GM18517 (cell line): Measurements from ENCODE around the gene CDHR2.
A peak's percentile ranks its signal among the peaks of the same experiment; 100 is the strongest.
"Not testable (repeated sequence)": the region's sequence is repeated elsewhere in the genome, so short reads cannot be mapped to it uniquely, and the experiment has no call there.

Source experiments
- ATAC-seq: cut with Tn5 transposase; IDR thresholded peaks from one replicate; pipeline ENCODE4 v1.9.1; 2021; ENCODE audit warnings: mild to moderate bottlenecking, moderate library complexity; ENCODE audit not compliant: unreplicated experiment

Gene CDHR2

DNA sequence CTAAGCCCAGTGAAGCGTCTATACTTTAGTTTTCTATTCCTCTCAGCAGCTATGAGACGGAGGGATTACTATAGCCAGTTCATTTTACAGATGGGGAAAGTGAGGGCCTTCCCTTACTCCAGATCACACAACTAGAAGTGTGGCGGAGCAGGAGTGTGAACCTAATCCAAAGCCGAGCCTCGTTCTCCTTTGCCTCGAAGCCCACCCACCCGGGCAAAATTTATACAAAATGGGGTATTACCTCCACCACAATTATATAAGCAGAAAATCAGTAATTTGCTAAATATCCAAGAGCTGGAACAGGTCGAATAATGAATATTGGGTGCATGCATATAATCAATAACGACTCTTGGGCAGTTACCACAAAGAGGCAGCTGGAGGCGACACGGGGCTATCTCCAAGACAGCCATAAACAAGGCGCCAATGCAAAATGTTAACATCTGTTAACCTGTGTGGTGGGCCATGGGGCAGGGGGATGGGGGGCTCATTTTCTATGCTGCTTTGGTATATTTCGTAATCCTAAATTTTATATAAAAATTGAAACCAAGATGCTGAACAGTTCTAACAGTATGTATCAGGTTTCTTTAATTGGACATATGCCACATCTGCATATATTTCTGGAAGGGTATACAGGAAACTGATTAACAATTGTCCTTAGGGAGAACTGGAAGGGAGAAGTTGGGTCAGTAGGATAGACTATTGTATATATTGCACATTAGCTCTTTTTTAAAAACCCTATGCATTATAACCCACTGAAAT is 10.7 kb upstream of the CDHR2 start:
- no peak for ATAC-seq

DNA sequence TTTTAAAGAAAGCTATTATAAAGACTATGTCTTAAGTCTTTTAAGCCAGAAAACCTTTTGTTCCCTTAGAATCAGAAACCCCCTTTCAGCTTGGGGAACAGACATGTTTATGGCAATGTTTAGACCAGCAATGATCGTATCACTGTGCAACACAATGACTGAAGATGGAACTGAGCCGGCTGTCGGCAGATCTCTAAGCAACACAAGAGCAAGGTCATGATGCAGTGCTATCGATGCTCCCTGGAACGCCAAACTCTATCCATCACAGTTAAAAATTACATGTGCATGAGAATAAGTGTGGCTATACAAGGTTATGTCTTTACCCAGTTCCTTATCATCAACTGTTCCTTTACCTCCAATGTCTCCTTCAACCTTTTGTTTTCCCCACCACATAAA is 10.2 kb upstream of the CDHR2 start:
- ATAC-seq, result no peak

DNA sequence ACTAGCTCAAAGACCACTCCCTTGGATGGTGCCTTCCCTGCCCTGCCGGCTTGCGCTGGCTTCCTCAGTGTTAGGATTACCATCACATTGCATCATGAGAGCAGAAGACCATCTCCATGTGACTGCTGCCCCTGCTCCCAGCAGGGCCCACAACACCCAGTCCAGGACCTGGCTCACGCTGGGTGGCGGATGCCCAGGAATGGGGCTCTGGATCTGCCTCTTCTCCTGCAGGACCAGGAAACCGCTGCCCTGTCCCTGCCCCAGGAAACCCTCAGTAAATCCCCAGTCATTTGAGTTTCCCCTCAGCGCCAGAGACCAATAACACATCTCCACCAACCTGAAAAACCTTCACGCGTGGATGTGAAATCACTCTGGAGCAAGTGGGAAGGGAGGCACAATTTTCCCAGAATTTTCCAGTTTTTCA is 8.7 kb upstream of the CDHR2 start:
- ATAC-seq, result no peak

DNA sequence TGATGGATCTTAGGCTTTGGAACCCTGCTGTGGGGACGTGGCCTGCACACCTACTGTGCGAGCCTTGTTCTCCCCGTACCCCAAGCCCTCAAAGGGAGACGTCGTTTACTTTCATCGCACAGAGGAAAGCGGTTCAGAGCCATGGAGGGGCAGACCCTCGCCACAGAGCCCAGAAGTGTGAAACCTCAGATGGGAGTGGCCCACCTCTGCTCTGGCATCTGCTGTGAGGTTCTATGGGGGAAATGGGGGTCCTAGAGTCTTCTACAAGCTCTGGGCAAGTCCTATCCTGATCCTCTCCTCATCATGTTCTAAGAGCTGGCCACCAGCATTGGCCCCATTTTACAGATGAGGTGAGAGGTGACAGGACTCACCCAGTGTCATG is 8.2 kb upstream of the CDHR2 start:
- no peak for ATAC-seq

DNA sequence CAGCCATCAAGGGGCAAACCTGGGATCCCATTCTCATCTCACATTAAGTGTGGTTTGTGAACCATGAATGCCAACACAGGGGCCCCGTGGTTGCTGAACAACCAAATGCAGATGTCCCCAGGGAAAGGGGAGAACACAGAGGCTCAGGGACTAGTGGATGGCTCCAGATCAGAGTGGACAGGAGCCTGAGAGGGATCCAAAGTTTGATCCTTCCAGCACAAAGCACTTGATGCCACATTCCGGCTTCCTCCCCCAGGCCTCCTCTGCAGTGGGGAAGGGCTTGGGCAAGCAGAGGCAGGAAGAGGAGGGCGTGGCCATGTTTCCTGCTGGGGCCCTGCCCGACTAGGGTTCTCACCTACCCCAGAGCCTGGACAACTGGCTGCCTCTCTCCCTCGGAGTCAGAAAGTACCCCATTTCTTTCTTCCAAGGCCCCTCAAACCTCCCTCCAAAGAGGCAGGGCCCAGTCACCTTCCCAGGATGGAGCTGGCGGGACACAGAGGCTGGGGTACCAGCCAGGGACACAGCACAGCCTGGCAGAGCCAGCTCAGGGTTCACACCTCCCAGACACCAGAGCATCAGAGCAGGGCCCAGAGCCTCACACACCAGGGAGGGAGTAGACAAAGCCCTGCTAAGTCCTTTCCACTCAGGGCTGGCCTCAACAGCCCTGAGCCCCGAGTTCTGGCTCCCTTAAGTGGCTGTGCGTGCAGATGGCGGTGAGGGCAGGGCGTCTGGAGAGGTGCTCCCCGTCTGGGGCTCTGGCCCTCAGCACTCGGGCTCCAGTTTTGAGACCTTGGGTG is 7.6 kb upstream of the CDHR2 start:
- ATAC-seq, result no peak

DNA sequence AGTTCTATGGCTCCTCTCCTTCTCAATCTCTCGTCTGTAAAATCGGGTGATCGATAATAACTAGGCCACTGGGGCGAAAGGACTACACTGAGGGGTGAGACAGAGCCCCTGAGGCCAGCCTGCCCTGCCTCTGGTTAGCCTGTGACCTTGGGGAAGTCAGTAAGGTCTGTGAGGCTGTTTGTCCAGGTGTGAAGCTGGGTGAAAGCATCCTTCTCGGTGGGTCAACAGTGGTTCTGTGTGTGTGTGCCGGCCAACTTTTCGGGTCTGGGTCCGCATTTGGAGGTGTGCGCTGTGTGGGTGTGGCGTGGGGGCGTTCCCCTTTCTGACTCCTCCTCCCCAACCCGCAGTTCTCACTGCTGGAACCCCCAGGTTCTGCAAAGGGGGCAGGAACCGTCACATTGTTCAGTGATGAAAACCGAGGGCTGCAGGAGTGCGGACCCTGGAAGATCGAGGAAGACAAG is 7.0 kb upstream of the CDHR2 start:
- ATAC-seq, result no peak

DNA sequence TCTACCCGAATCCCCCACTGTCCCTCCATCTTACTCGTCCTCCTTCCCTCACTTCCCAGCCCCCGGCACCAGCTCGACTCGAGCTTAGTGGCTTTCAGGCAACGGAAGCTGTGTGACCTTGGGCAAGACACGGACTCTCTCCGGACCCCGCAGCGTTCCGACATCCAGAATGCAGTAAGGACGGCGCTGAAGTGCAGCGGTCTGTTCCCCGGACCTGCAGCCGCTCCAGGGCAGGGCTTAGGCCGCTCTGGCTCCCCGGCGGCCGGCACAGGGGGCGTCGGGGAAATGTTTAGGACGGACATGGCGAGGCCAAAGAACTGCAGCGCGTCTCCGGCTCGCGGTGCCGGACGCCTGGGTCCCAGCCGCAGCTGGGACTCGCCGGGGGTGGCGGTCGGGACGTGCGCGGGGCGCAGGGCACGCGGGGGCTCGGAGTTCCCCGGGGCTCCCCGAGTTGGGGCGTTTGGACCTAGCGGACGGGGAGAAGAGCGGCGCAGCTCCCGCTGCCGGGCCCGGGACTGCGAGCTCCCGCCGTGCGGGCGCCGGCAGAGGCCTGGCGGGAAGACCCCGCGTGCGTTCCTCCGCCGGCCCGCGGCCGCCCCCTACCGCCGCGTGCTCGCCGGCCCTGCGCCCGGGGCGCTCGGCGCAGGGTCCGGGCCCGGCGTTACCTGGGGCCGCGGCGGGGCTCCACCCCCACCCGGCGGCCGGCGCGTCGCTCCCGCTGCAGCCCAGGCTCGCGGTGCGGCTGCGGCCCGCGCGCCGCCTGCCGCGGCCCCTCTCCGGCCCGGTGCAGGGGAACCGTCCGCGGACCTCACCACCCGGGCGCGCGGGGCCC is 6.3 kb upstream of the CDHR2 start:
- peak; percentile 32 for ATAC-seq

DNA sequence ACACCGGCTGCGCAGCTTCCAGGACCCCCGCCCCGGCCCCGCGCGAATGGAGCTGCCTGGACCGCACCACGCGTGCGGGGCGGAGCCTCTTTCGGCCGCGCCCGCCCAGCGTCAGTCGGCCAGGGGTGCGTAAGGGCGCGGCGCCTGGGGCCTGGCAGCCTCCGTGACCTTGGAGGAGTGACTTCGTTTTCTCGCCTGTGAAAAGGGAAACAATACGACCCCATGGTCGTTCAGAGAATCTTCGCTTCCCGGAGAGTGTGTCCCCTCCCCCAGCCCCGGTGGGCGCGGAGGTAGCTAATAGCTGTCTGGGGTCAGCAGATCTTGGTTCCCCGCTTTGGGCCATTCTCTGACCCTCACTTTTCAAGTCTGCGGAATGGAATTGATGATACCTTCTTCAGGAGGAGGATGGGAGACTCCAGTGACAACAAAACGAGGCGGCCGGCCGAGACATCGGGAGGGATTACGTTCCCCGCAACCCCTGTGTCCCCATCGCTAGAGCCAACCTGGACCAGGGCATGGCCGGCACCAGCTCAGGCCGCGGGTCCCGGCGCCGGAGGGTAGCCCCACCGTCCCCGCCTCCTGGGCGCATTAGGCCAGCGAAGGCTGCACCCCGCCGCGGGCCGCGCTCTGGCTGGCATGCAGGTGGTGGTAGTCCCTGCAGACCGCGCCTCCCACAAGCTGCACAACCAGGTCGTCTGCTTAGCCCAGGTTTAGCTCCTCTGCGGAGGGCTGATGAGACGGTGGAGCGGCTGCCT is 5.5 kb upstream of the CDHR2 start:
- ATAC-seq, result peak; percentile 54

DNA sequence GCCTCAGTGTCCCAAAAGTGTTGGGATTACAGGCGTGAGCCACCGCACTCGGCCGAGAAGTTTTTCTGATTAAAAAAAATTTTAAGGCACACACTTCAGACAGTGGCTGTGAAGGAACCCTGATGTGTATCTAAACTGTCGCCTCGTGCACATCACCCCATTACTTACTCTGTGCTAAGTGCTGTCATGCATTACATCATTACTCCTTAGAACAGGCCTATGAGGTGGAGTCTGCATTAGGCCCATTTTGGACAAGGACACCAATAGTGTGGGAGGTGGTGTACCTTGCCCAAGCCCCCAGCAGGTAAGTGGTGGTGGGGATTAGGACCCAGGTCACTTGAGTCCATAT is 3.8 kb upstream of the CDHR2 start:
- ATAC-seq, result no peak

DNA sequence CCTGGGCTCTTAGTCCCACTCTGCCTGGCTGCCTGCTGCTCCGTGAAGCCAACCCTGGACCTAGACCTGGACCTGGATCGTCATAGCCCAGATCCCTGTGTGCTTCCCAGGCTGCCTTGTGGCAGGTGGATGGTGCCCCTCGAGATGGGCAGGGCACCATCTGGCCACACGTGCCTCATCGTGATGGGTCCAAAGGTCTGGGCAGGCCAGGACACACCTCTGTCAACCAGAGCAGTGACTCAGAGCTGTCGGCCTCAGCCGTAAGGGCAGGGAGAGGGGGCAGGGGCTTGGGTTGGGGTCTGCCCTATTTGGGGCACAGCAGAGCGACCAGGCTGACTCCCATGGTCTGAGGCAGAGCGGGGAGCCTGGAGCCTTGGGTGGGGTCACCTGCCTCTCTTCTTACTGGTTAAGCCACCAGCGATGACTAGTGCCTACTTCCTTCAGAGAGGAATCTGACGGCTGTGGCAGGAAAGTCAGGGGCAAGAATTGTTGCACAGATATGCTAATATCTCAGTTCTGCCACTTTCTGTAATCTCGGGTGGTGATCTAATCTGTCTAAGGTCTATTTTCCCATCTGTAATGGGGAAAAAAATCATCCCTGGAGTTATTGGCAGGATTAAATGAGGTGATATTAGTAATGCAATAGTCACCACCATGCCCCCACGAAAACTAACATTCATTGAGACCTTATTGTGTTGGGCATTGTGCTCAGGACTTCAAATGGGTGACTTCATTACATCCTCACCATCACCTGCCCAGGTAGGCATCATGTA is 3.2 kb upstream of the CDHR2 start:
- no peak for ATAC-seq

DNA sequence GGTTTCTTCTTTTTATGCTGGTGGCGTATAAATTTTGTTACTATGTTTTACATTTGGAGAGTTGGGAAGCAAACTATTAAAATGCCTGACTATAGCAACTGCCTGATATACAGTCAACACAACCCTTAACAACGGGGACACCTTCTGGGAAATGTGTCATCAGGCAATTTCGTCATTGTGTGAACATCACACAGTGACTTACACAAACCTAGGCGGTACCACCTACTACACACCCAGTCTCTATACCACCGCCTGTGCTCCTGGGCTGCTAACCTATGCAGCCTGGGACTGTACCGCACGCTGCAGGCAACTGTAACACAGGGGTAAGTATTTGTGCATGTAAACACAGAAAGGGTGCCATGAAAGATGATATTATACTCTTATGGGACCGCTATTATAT is 1.3 kb upstream of the CDHR2 start:
- ATAC-seq, result no peak

DNA sequence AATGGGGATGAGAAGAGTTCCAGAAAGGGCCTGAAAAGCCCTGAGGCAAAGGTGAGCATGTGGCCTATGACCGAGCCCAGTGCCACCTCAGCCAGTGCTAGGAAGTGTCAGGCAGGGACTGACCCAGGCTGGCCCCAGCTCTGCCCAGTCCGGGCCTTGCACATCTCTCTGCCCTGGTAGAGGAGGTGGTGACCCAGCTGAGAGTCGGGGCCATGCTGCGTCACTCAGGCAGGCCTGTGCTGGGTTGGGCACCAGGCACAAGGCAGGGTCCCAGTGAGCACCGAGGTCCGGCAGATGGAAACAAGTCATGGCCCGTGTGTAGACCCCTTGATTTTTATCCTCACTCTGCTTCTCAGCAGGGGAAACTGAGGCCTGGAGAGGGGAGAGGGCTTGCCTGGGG is 729 bp downstream of the CDHR2 start:
- no peak for ATAC-seq

DNA sequence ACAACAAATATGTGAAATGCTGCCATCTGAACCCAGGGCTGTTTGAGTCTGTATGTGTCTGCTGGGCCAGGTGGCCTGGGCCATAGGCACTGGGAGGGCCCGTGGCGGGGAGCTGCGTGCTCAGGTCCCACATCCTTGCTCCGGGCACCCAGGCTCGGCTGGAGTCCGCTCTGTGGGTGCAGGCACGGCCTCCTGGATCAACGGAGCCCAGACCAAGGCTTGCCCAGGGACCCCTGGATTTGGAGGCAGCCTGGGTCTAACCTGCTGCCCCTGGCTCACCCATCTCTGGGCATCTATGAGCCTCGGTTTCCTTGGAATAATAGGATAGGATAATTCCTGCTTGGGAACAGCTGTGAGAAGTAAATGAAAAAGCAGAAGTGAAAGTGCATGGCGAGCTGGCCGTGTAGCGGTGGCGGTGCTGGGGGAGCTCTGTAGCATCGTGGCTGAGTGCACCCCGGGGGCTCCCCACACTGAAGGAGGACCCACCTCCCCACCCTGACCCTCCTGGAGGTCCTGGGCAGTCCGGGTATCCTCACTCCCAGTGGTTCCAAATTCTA is 1.2 kb downstream of the CDHR2 start:
- ATAC-seq, result no peak

DNA sequence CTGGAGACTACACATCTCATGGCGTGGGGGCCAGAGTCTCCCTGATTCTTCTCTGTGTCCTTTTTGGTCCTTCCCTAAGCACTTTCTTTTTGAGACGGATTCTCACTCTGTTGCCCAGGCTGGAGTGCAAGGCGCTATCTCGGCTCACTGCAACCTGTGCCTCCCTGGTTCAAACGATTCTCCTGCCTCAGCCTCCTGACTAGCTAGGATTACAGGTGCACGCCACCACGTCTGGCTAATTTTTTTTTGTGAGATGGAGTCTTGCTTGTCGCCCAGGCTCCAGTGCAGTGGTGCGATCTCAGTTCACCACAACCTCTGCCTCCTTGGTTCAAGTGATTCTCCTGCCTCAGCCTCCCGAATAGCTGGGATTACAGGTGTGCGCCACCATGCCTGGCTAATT is 1.8 kb downstream of the CDHR2 start:
- not testable (repeated sequence) for ATAC-seq

DNA sequence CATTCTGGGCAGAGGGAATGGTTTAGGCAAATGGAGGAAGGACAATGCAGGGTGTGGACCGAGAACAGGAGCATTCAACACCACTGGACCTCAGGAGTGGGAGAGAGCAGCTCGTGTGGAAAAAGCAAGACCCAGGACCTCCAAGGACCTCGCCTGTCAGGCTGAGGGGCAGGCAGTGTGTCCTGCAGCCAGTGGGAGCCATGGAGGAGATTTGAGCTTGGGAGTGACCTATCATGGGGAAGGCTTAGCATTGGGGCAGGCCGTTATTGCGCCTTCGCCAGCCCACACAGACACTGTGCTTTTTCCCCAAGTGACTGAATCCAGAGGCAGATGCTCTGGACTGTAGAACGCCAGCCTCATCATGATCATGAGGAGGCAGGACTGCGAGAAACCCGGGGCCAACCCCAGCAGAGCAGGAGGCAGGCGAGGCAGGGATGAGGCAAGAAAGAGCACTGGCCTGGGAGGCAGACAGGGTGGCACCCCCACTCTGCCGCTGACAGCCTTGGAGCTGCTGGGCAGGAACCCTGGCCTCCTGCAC is 3.3 kb downstream of the CDHR2 start:
- ATAC-seq, result no peak

DNA sequence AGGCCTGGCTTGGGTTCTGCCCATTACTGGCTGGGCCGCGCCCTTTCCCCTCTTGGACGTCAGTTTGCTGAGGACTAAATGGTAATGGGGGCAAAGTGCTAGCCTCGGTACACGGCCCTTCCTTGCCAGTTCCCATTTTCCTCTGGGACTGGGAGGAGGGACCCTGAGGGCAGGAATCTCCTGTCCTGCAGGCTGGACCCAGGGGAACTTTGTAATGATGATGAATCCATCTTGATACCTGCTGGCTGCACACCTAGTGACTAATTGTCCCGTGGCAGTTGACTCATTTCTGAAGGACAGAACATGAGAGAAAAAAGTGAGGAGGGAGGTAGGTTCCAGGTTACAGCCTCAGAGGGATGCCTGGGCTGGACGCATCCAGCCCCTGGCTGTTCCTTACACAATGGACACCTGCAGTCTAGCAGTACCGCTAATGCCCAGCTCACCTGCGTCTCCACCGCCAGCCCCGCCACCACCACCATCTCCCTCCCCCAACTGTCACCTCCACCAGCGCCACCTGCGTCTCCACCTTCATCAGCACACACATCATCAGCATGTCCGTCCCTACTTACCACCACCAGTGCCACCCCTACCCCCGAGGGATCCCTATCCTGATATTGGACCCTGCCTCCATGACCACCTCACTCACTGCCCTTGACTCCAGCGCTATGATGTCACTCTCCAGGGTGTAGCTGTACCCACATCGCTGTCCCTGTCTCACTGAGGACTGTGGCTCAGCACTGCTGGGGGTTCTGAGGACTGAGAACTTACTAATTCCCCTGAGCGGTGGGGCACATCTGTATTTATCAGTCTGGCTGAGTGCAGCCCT is 4.3 kb downstream of the CDHR2 start:
- ATAC-seq, result no peak

DNA sequence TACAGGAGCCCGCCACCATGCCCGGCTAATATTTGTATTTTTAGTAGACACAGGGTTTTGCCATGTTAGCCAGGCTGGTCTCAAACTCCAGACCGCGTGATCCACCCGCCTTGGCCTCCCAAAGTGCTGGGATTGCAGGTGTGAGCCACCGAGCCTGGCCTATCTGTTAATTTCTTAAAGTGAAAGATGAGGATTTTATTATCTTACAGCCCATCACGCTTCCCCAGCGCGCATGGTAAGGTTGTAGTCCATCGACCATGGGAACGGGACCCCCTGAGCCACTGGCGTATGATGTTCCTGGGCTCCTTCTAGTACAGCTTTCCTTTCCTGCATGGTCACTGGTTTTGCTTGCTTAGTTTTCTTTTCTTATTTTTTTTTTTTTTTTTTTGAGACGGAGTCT is 8.7 kb downstream of the CDHR2 start:
- no peak for ATAC-seq

DNA sequence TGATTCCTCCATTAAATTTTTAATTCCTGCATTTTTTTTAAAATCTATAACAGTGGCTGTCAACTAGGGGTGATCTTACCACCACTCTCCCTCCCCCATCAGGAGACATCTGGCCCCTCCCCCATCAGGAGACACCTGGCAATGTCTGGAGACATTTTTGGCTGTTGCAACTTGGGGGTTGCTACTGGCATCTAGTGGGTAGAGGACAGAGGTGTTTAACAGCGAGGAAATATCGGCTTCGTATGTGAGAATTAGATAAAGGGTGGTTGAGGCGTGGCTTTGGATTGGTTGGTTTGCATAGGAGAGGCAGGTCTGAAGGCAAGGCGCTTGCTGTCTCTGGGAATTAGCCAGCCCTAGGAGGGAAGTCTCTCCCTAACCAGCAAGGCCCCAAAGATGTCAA is 10.5 kb downstream of the CDHR2 start:
- ATAC-seq, result no peak

DNA sequence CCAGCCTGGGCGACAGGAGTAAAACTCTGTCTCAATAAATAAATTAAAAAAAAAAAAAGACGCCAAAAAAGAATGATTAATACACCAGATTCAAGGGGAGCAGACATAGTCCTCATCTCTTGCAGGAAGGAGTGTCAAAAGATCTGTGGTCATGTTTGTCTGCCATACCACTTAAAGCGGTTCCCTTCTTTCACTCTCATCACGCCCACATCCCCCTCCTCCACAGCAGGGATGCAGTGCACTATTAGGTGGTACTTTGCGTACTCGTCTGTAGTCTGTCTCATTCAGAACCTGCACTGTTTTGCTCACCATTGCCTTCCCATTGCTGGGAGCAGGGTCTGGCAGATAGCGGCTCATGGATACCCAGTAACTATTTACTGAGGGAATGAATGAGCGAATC is 11.2 kb downstream of the CDHR2 start:
- ATAC-seq, result no peak
